Thyroid gland (tissue), 4 donors: ENCODE results near the gene CD3G.

Experiments
- POLR2A ChIP-seq, 2 donors: fragments of 450-650 bp; IDR thresholded peaks; one replicate each; pipeline ENCODE4 v1.6.1; 2017; ENCODE audit warnings: antibody characterized with exemption in 2 of 2, mild to moderate bottlenecking in 2 of 2, moderate library complexity in 1 of 2
- TF ChIP-seq, protein P1 (sequence below), 6 experiments: fragments of 200-600 bp in 3 of 6; fragments of 450-650 bp in 3 of 6; sonication (generic) in 3 of 6; IDR thresholded peaks; one replicate each; pipeline ENCODE4 v1.5.1; 2016 to 2019; ENCODE audit warnings: antibody characterized with exemption in 6 of 6, mild to moderate bottlenecking in 2 of 6, inconsistent platforms in 1 of 6, moderate library complexity in 1 of 6

DNA sequence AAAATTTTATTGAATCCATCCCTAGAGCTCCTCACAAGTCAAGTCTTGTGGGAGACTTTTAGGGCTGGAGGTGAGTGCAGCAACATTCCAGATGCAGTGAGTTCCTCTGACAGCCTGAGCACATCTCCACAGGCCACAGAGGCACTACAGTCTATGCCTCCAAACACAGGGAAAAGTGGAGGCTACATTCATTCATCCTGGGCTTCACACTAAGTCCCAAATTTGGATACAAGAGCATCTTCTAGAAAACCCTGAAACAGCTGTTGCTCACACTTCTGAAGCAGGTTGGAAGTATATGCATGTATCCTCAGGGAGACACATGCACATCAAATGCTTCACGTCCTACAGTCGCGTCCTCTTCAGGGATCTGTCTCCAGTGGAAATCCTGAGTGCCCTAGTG, 2.9 kb upstream of the CD3G start:
- TF ChIP-seq, protein P1, sequence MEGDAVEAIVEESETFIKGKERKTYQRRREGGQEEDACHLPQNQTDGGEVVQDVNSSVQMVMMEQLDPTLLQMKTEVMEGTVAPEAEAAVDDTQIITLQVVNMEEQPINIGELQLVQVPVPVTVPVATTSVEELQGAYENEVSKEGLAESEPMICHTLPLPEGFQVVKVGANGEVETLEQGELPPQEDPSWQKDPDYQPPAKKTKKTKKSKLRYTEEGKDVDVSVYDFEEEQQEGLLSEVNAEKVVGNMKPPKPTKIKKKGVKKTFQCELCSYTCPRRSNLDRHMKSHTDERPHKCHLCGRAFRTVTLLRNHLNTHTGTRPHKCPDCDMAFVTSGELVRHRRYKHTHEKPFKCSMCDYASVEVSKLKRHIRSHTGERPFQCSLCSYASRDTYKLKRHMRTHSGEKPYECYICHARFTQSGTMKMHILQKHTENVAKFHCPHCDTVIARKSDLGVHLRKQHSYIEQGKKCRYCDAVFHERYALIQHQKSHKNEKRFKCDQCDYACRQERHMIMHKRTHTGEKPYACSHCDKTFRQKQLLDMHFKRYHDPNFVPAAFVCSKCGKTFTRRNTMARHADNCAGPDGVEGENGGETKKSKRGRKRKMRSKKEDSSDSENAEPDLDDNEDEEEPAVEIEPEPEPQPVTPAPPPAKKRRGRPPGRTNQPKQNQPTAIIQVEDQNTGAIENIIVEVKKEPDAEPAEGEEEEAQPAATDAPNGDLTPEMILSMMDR (IDR thresholded peaks at IDR 0.05) = no peak
- no peak for TF ChIP-seq POLR2A (IDR thresholded peaks at IDR 0.05)
